Duodenal mucosa (tissue), 2 donors: ENCODE measurements around the gene PHIP.
"Not testable (repeated sequence)": the region's sequence is repeated elsewhere in the genome, so short reads cannot be mapped to it uniquely, and the experiment has no call there.

ENCODE experiments used
- H3K27ac ChIP-seq: one replicate; pipeline ENCODE4 v1.7.0; 2013; ENCODE audit warnings: low read depth, low read length
- H3K27me3 ChIP-seq, 2 donors: one replicate each; pipeline ENCODE4 v1.7.0; 2013; ENCODE audit warnings: low read length in 2 of 2, control low read depth in 1 of 2; ENCODE audit not compliant: insufficient read depth in 2 of 2, control insufficient read depth in 1 of 2
- H3K36me3 ChIP-seq, 2 donors: one replicate each; pipeline ENCODE4 v1.7.0; 2013; ENCODE audit warnings: low read length in 2 of 2, control low read depth in 1 of 2; ENCODE audit not compliant: insufficient read depth in 2 of 2, control insufficient read depth in 1 of 2
- H3K4me1 ChIP-seq, 2 donors: one replicate each; pipeline ENCODE4 v1.7.0; 2013; ENCODE audit warnings: low read length in 2 of 2, control low read depth in 1 of 2; ENCODE audit not compliant: insufficient read depth in 2 of 2, control insufficient read depth in 1 of 2
- H3K4me3 ChIP-seq, 2 donors: one replicate each; pipeline ENCODE4 v1.7.0; 2013; ENCODE audit warnings: low read length in 2 of 2, low read depth in 1 of 2
- H3K9ac ChIP-seq, 2 donors: one replicate each; pipeline ENCODE4 v1.7.0; 2013; ENCODE audit warnings: low read length in 2 of 2, low read depth in 1 of 2
- H3K9me3 ChIP-seq, 2 donors: one replicate each; pipeline ENCODE4 v1.7.0; 2013; ENCODE audit warnings: low read length in 2 of 2, control low read depth in 1 of 2; ENCODE audit not compliant: control insufficient read depth in 1 of 2

The PHIP gene

DNA sequence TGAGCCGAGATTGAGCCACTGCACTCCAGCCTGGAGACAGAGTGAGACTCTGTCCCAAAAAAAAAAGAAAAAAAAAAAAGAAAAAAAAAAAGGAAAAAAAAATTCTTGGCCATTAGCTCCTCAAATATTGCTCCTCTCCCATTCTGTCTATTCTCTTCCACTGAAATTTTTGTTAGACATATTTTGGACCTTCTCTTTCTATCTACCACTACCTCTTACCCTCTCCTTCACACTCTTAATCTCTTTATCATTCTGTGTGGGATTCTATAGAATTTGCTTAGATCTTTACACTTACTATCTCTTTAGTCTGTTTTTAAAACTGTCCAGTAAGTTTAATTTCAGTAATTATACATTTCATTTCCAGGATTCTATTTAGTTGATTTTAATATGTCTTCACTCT is 125.7 kb downstream of the PHIP start:
- peaks cover 12% of the 10 kb centered on the region in 2 donors for H3K9me3 ChIP-seq
- H3K27ac ChIP-seq: no peak overlapping the region
- H3K4me3 ChIP-seq: no peak overlapping the region
- no peaks in the 10 kb centered on the region for H3K27me3 ChIP-seq
- H3K4me1 ChIP-seq: no peaks in the 10 kb centered on the region
- peaks cover 39 to 74% of the 10 kb centered on the region in 2 donors for H3K36me3 ChIP-seq
- H3K9ac ChIP-seq: no peak overlapping the region

DNA sequence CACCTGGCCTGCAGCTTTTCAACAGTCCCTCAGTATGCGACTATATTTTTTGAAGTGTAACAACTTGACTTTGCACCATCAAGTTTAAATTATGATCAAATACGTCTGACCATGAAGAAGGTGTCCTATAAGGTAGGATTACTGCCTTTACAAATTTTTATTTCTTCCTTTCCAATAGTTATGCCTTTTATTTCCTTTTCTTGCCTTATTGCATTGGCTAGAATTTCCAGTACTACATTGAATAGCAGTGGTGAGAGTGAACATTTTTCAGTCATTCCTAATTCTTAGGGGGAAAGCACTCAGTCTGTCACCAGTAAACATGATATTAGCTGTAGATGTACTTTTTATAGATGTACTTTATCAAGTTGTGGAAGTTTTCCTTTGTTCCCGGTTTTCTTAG is 129.3 kb downstream of the PHIP start:
- H3K9ac ChIP-seq: no peak overlapping the region
- H3K4me3 ChIP-seq: no peak overlapping the region
- peaks cover 12% of the 10 kb centered on the region in 2 donors for H3K9me3 ChIP-seq
- no peaks in the 10 kb centered on the region for H3K27me3 ChIP-seq
- H3K4me1 ChIP-seq: no peaks in the 10 kb centered on the region
- H3K27ac ChIP-seq: no peak overlapping the region
- peaks cover 50 to 76% of the 10 kb centered on the region in 2 donors for H3K36me3 ChIP-seq

DNA sequence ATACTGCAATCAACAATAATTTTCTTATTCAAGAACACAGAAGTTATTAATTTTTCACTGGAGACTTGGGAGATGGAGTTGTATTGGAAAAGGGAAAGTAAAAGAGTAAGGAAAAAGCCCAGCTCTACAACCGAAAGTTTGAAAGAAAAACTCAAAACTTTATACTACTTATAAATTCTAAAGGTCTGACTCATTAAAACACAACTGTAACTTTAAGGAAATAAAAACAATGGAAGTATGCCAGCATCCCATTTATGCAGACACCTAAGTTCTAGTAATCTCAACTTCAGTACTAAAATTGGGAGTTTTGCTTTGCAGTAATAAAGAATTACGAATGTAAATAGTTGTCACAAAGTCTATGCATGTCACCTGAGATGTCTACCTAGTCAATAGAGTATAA is 130.1 kb downstream of the PHIP start:
- H3K27ac ChIP-seq: no peak overlapping the region
- H3K27me3 ChIP-seq: no peaks in the 10 kb centered on the region
- H3K9me3 ChIP-seq: peaks cover 12% of the 10 kb centered on the region in 2 donors
- no peaks in the 10 kb centered on the region for H3K4me1 ChIP-seq
- H3K9ac ChIP-seq: no peak overlapping the region
- no peak overlapping the region for H3K4me3 ChIP-seq
- H3K36me3 ChIP-seq: peaks cover 49 to 74% of the 10 kb centered on the region in 2 donors

DNA sequence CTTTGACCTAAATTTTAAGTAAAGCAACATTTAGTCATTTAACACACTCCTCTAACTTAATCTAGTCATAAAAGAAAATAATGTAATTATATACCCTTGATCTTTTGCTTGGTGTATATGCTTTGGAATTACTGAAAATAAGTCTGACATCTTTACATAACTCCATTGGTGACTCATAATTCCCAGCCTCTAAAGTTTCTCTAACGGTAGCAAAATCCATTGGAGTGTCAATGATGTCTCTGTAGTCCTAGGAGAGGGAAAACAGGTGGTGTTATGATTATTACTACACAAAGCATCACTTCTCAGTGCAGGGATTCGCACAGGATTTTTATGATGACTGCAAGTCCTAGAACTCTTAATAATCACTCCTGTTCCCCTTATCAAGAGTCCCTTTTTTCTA is 130.5 kb downstream of the PHIP start:
- Histone ChIP-seq H3K27ac (no peak overlapping the region), H3K4me1 (no peaks in the 10 kb centered on the region), H3K27me3 (no peaks in the 10 kb centered on the region), H3K9me3 (peaks cover 12% of the 10 kb centered on the region in 2 donors), H3K9ac (no peak overlapping the region), H3K4me3 (no peak overlapping the region), H3K36me3 (peaks cover 48 to 72% of the 10 kb centered on the region in 2 donors)

DNA sequence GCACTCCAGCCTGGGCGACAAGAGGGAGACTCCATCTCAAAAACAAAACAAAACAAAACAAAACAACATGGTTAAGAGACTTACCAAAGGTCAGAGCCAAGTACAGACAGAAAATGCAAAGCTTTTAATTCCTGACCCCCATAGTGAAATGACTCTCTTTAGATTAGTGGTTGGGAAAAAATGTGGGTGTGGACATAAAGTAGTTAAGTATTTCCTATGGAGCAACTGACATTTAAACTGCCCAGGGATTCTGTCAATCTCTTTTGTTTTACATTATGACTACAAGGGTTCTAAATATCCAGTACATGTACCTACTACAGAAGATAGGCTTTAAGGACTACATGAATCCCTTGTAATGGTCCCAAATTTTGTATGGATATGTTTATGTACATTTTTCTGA is 135.6 kb downstream of the PHIP start:
- no peaks in the 10 kb centered on the region for H3K9me3 ChIP-seq

DNA sequence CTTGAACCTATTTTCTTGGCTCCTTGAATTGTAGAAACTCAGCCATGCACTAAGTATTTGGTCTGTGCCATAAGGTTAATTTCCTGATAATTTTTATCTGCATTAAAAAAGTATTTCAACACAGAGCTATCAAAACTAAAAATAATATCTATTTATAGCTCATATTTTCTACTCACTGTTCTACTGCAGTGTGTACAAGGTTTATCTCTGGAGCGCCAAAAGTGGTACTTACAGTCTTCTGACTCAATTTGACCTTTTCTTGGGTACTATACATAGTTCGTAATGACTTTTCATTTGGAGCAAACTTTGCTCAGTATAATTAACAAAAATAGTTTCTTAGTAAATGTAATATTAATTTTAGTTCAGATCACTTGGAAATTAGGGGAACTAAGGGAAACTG is 141.5 kb downstream of the PHIP start:
- Histone ChIP-seq H3K9ac (no peak overlapping the region), H3K9me3 (no peaks in the 10 kb centered on the region), H3K27ac (no peak overlapping the region), H3K4me3 (no peak overlapping the region), H3K36me3 (peaks cover 8 to 28% of the 10 kb centered on the region in 2 donors), H3K27me3 (no peaks in the 10 kb centered on the region), H3K4me1 (no peaks in the 10 kb centered on the region)

More for the DNA sequence above, 135.6 kb downstream of the PHIP start:
- peaks cover 33 to 60% of the 10 kb centered on the region in 2 donors for H3K36me3 ChIP-seq
- no peaks in the 10 kb centered on the region for H3K27me3 ChIP-seq
- H3K27ac ChIP-seq: no peak overlapping the region
- no peak overlapping the region for H3K9ac ChIP-seq
- no peak overlapping the region for H3K4me3 ChIP-seq
- H3K4me1 ChIP-seq: no peaks in the 10 kb centered on the region

DNA sequence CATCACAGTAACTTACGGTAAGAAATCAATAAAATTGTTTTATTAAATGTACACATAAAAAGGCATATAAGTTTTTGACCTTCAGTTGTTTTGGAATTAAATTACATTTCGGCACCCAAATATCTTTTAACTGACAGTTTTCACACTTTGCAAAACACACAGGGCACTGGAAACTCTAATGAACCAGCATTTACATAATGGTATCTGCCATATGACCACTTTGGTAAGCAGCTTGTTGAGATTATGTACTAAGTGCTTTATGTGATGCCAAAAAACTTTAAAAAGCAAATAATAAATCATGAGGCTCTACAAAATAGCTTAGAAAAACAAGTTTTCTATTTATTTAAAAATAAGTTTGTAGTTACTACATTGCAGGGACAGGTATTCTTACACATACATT is 142.5 kb downstream of the PHIP start:
- no peak overlapping the region for H3K4me3 ChIP-seq
- no peak overlapping the region for H3K9ac ChIP-seq
- H3K27me3 ChIP-seq: no peaks in the 10 kb centered on the region
- no peaks in the 10 kb centered on the region for H3K4me1 ChIP-seq
- no peak overlapping the region for H3K27ac ChIP-seq
- peaks cover 1 to 21% of the 10 kb centered on the region in 2 donors for H3K36me3 ChIP-seq
- no peaks in the 10 kb centered on the region for H3K9me3 ChIP-seq

DNA sequence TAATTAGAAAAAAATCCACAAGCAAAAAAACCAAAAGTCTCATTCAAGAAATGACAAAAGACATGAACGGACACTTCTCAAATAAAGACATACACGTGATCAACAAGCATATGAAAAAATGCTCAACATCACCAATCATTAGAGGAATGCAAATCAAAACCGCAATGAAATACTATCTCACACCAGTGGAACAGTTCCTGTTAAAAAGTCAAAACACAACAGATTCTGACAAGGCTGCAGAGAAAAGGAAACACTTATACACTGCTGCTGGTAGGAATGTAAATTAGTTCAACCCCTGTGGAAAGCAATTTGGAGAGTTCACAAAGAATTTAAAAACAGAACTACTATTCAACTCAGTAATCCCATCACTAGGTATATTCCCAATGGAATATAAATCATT is 152.7 kb downstream of the PHIP start:
- Histone ChIP-seq H3K4me1 (no peaks in the 10 kb centered on the region), H3K9ac (no peak overlapping the region), H3K27ac (no peak overlapping the region), H3K27me3 (no peaks in the 10 kb centered on the region), H3K9me3 (peaks cover 8 to 12% of the 10 kb centered on the region in 2 donors), H3K36me3 (no peaks in the 10 kb centered on the region), H3K4me3 (no peak overlapping the region)

DNA sequence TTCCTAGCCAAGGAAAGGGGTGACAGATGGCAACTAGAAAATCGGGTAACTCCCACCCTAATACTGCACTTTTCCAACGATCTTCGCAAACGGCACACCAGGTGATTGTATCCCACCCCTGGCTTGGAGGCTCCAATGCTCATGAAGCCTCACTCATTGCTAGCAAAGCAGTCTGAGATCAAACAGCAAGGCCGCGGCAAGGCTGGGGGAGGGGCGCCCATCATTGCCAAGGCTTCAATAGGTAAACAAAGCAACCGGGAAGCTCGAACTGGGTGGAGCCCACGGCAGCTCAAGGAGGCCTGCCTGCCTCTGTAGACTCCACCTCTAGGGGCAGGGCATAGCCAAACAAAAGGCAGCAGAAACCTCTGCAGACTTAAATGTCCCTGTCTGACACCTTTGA is 156.9 kb downstream of the PHIP start:
- H3K27me3 ChIP-seq, H3K9ac ChIP-seq, H3K36me3 ChIP-seq, H3K4me1 ChIP-seq, H3K27ac ChIP-seq, H3K4me3 ChIP-seq: not testable (repeated sequence)
- H3K9me3 ChIP-seq: peaks cover 3 to 11% of the 10 kb centered on the region in 2 donors

DNA sequence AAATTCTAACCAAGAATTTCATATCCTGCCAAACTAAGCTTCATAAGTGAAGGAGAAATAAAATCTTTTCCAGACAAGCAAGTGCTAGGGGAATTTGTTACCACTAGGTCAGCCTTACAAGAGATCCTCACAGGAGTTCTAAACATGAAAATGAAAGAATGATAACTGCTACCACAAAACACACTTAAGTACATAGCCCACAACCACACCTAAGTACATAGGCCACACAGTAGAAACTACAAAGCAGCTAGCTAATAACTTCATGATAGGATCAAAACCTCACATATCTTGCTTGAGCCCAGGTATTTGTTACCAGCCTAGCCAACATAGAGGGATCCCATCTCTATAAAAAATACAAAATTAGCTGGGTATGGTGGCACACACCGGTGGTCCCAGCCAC is 160.3 kb downstream of the PHIP start:
- no peak overlapping the region for H3K9ac ChIP-seq
- H3K27me3 ChIP-seq: no peaks in the 10 kb centered on the region
- no peak overlapping the region for H3K27ac ChIP-seq
- no peaks in the 10 kb centered on the region for H3K4me1 ChIP-seq
- H3K4me3 ChIP-seq: no peak overlapping the region
- H3K9me3 ChIP-seq: peaks cover 0 to 11% of the 10 kb centered on the region in 2 donors
- no peaks in the 10 kb centered on the region for H3K36me3 ChIP-seq

DNA sequence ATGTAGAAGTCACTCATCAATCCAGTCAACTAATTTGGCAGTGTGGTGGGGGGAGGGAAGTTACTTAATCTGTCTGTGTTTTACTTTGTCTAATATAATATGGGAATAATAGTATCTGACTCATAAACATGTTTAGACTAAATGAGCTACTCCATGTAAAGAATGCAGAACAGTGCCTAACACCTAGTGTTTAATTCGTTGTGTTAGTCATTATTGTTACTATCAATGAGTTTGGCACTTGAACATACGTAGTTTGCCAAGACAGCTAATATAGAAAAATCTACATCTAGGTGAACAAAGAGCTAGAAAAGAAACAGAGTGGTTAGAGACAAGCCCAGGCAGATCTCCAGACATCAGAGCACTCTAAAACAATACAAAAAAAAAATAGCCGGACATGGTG is 161.6 kb downstream of the PHIP start:
- Histone ChIP-seq H3K4me1 (peaks cover 0 to 4% of the 10 kb centered on the region in 2 donors), H3K27me3 (no peaks in the 10 kb centered on the region), H3K27ac (no peak overlapping the region), H3K9ac (no peak overlapping the region), H3K4me3 (no peak overlapping the region), H3K9me3 (peaks cover 0 to 11% of the 10 kb centered on the region in 2 donors), H3K36me3 (no peaks in the 10 kb centered on the region)
